ENCODE results near the gene CAMK2D. TPM values are rescaled to one million over a fixed set of nuclear protein-coding genes. Genes with fewer than 3 reads are reported as not detected.

The CAMK2D gene
- total RNA-seq, 6 experiments from 2014 or later: 83.7 to 102 (median 94.1) TPM

DNA sequence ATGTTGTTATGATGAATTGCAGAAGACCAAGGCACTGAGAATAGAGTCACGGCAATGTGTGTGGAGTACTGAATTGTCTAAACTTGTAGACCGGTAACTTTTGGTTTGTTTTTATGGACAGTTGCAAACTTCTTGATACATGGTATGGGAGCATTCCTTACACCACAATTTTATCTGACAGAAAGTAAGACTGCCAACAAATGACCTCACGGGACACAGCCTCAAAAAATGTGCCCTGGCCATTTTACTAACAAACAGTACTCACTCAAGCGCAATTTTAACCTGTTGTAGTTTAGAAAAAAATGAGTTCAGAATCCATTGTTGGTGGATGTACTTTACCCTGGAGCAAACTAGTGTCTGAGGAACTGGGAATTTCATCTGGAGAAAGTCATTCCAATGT lies 321.2 kb downstream of the CAMK2D start:
- TF ChIP-seq, protein P1, sequence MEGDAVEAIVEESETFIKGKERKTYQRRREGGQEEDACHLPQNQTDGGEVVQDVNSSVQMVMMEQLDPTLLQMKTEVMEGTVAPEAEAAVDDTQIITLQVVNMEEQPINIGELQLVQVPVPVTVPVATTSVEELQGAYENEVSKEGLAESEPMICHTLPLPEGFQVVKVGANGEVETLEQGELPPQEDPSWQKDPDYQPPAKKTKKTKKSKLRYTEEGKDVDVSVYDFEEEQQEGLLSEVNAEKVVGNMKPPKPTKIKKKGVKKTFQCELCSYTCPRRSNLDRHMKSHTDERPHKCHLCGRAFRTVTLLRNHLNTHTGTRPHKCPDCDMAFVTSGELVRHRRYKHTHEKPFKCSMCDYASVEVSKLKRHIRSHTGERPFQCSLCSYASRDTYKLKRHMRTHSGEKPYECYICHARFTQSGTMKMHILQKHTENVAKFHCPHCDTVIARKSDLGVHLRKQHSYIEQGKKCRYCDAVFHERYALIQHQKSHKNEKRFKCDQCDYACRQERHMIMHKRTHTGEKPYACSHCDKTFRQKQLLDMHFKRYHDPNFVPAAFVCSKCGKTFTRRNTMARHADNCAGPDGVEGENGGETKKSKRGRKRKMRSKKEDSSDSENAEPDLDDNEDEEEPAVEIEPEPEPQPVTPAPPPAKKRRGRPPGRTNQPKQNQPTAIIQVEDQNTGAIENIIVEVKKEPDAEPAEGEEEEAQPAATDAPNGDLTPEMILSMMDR (IDR thresholded peaks at IDR 0.05): no peak
- DNase-seq: no peak
- no peak overlapping the region for H3K27ac Mint-ChIP-seq
- no peaks in the 10 kb centered on the region for H3K9me3 Mint-ChIP-seq
- H3K4me3 Mint-ChIP-seq: no peak overlapping the region
- peaks cover 27% of the 10 kb centered on the region for H3K4me1 Mint-ChIP-seq (ENCODE audit: low read depth)
- H3K36me3 Mint-ChIP-seq (ENCODE audit: low read depth): no peaks in the 10 kb centered on the region; the same call in 1 of the 2 replicates
- H3K27me3 Mint-ChIP-seq (ENCODE audit: insufficient read depth): peaks cover 2% of the 10 kb centered on the region; the same call in 1 of the 2 replicates

DNA sequence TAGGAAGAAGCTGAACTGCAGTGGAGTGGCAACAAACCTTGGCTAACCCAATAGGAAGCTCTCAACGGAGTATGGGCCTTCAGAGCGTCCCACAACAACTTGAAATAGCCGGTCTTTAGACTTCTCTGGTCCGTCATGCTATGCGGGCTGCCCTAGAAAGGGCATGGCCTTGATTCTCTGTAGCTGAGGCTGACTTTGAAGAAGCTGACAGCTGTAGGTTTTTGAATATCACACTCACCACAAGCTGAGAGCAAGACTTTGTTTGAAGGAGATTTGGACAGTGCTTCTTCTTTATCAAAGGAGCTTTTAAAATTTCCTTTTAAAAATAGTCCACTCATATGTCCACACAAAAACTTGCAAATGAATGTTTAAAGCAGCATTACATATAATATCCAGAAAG lies 322.9 kb downstream of the CAMK2D start:
- TF ChIP-seq, protein P1 (IDR thresholded peaks at IDR 0.05): no peak
- no peaks in the 10 kb centered on the region; the same call in 1 of the 2 replicates for H3K27me3 Mint-ChIP-seq (ENCODE audit: insufficient read depth)
- peaks cover 42% of the 10 kb centered on the region for H3K4me1 Mint-ChIP-seq (ENCODE audit: low read depth)
- no peak overlapping the region for H3K4me3 Mint-ChIP-seq
- no peaks in the 10 kb centered on the region; the same call in 1 of the 2 replicates for H3K36me3 Mint-ChIP-seq (ENCODE audit: low read depth)
- DNase-seq: no peak
- H3K27ac Mint-ChIP-seq: no peak overlapping the region
- no peaks in the 10 kb centered on the region for H3K9me3 Mint-ChIP-seq

DNA sequence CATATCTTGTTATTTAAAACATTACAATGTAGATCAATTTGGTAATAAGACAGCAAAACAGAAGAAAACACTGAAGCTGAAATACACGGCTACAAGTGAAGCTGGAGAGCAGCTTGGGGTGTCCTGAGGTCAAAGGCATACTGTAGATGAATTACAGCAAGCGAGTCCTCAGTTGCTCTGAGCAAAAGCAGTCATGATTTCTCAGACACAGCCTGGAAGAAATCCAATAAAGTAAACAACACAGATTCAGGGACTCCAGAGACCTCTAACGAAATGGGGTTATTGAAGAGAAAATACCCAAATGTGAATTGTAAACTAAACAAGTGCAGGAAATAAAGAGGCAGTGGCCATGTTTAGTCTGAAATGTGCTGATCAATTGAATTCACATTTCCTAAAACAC lies 324.4 kb downstream of the CAMK2D start:
- no peaks in the 10 kb centered on the region for H3K9me3 Mint-ChIP-seq
- peaks cover 53% of the 10 kb centered on the region for H3K4me1 Mint-ChIP-seq (ENCODE audit: low read depth)
- H3K4me3 Mint-ChIP-seq: peak overlapping the region; percentile 64
- TF ChIP-seq, protein P1 (IDR thresholded peaks at IDR 0.05): no peak
- no peaks in the 10 kb centered on the region; the same call in 1 of the 2 replicates for H3K36me3 Mint-ChIP-seq (ENCODE audit: low read depth)
- no peak for DNase-seq
- H3K27me3 Mint-ChIP-seq (ENCODE audit: insufficient read depth): no peaks in the 10 kb centered on the region; the same call in 1 of the 2 replicates
- H3K27ac Mint-ChIP-seq: peak overlapping the region; percentile 82

GRCh38 chr4:113436360-113436759 lies 325.2 kb downstream of the CAMK2D start:
- Mint-ChIP-seq H3K9me3 (no peaks in the 10 kb centered on the region), H3K27me3 (ENCODE audit: insufficient read depth) (no peaks in the 10 kb centered on the region; the same call in 1 of the 2 replicates), H3K4me3 (peak overlapping the region; percentile 64), H3K36me3 (ENCODE audit: low read depth) (no peaks in the 10 kb centered on the region; the same call in 1 of the 2 replicates), H3K4me1 (ENCODE audit: low read depth) (peaks cover 53% of the 10 kb centered on the region), H3K27ac (peak overlapping the region; percentile 82)
- TF ChIP-seq, protein P1 (IDR thresholded peaks at IDR 0.05): no peak
- peak; percentile 71 for DNase-seq

GRCh38 chr4:113435893-113436292 lies 325.6 kb downstream of the CAMK2D start:
- no peaks in the 10 kb centered on the region; the same call in 1 of the 2 replicates for H3K27me3 Mint-ChIP-seq (ENCODE audit: insufficient read depth)
- peaks cover 53% of the 10 kb centered on the region for H3K4me1 Mint-ChIP-seq (ENCODE audit: low read depth)
- H3K27ac Mint-ChIP-seq: peak overlapping the region; percentile 82
- H3K36me3 Mint-ChIP-seq (ENCODE audit: low read depth): no peaks in the 10 kb centered on the region; the same call in 1 of the 2 replicates
- H3K4me3 Mint-ChIP-seq: peak overlapping the region; percentile 64
- no peaks in the 10 kb centered on the region for H3K9me3 Mint-ChIP-seq
- DNase-seq: peak; percentile 67
- TF ChIP-seq, protein P1 (IDR thresholded peaks at IDR 0.05): no peak
